ENCODE data around the gene SRGAP1.
A peak's percentile ranks its signal among the peaks of the same experiment; 100 is the strongest.

DNA sequence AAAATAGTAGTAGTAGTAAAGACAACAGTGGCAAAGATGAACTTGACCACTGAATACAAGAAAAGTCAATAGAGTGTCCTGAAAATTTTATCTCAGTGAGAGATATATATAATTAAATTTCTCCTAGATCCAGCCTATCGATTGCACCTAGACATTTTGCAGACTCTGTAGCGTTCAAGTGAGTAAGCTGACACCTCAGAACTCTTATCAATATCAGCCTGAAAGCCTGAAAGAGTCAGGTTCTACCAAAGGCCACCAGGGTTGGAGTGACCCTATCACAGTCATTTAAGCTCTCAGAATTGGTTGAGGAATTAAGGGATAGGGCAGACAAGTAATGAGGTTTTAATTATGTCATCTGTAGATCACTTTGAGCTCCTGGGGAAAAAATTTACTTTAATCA lies 174.6 kb downstream of the SRGAP1 start:
- TF ChIP-seq GATA2 (IDR thresholded peaks at IDR 0.05; ENCODE audit: low read depth, low read length) = peak; percentile 40
- no peak for TF ChIP-seq GATA3 (IDR thresholded peaks at IDR 0.05; ENCODE audit: low read depth, low read length)

Data from SH-SY5Y (cell line).